ENCODE measurements around the gene ZNF710. TPM values are rescaled to one million over a fixed set of nuclear protein-coding genes. Genes with fewer than 3 reads are reported as not detected.
A peak's percentile ranks its signal among the peaks of the same experiment; 100 is the strongest.

ZNF710 gene
- total RNA-seq, 1 donor from 2014 or later: 23.1 TPM

DNA sequence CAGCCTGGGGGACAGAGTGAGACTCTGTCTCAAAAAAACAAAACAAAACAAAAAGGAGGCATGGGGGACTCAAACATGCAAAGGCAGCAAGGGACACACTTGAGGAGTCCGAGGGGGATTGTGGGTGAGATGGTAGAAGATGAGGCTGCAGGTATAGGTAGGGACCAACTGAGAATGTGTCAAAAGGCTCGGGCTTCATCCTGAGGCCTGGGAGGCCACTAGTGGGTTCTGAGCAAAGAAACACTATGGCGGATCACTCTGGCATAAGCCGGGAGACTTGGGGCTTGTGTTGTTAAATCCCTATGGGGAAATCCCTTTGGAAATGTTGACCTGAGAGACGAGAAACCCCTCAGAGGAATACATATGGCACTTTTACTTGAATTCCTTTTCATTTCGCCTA lies 21.2 kb downstream of the ZNF710 start:
- H3K9me3 ChIP-seq: no peaks in the 10 kb centered on the region
- H3K27me3 ChIP-seq: no peaks in the 10 kb centered on the region
- H3K27ac ChIP-seq: no peak overlapping the region
- no peaks in the 10 kb centered on the region for H3K36me3 ChIP-seq
- peaks cover 21% of the 10 kb centered on the region for H3K4me1 ChIP-seq
- no peak overlapping the region for H3K4me3 ChIP-seq
- TF ChIP-seq, protein P1, sequence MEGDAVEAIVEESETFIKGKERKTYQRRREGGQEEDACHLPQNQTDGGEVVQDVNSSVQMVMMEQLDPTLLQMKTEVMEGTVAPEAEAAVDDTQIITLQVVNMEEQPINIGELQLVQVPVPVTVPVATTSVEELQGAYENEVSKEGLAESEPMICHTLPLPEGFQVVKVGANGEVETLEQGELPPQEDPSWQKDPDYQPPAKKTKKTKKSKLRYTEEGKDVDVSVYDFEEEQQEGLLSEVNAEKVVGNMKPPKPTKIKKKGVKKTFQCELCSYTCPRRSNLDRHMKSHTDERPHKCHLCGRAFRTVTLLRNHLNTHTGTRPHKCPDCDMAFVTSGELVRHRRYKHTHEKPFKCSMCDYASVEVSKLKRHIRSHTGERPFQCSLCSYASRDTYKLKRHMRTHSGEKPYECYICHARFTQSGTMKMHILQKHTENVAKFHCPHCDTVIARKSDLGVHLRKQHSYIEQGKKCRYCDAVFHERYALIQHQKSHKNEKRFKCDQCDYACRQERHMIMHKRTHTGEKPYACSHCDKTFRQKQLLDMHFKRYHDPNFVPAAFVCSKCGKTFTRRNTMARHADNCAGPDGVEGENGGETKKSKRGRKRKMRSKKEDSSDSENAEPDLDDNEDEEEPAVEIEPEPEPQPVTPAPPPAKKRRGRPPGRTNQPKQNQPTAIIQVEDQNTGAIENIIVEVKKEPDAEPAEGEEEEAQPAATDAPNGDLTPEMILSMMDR (IDR thresholded peaks at IDR 0.05): no peak
- no peak for TF ChIP-seq POLR2AphosphoS5 (IDR thresholded peaks at IDR 0.05; ENCODE audit: insufficient read depth in 1 of 2, low read depth in 1 of 2)
- TF ChIP-seq POLR2A (IDR thresholded peaks at IDR 0.05): no peak
- DNase-seq (ENCODE audit: extremely low spot score in 2 of 2): no peak
- intact Hi-C loops (cut with DNase I): no loop called here

DNA sequence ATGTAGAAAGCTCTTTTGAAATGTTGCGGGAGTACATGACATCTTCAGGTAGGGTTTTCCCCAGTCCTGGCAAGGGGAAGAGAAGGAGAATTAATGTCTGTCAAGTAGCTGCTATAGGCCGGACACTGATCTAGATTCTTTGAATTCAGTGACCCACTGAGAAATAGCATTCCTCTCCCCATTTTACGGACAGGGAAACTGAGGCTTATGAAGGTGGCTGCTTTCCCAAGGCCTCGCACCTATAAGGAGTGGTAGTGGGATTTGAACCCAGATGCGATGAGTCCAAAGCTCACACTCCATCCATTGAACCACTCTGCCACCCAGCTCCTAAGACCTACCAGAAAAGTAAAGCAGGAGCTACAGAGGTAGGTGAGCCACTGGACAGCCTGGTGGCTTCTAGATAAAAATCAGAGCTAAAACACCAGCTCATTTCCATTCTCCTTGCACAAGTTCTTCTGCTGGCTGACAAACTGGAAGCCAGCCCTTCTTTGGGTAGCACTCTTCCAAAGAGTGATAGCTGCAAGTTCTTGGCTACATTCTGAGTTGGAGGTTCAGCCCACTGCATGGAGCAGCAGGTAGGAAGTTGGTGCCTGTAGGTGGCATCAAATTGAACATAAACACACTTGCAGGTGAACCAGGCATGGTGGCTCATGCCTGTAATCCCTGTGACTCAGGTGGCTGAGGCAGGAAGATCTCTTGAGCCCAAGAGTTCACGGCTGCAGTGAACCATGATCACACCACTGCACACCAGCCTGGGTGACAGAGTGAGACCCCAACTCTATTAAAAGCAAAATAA lies 22.0 kb downstream of the ZNF710 start:
- peaks cover 21% of the 10 kb centered on the region for H3K4me1 ChIP-seq
- TF ChIP-seq POLR2A (IDR thresholded peaks at IDR 0.05) (no peak), POLR2AphosphoS5 (IDR thresholded peaks at IDR 0.05; ENCODE audit: insufficient read depth in 1 of 2, low read depth in 1 of 2) (peak in 1 of 2 donors; percentile 32)
- H3K27me3 ChIP-seq: no peaks in the 10 kb centered on the region
- intact Hi-C loops (cut with DNase I): no loop called here
- no peak for DNase-seq (ENCODE audit: extremely low spot score in 2 of 2)
- H3K4me3 ChIP-seq: no peak overlapping the region
- H3K36me3 ChIP-seq: no peaks in the 10 kb centered on the region
- H3K27ac ChIP-seq: no peak overlapping the region
- H3K9me3 ChIP-seq: no peaks in the 10 kb centered on the region

DNA sequence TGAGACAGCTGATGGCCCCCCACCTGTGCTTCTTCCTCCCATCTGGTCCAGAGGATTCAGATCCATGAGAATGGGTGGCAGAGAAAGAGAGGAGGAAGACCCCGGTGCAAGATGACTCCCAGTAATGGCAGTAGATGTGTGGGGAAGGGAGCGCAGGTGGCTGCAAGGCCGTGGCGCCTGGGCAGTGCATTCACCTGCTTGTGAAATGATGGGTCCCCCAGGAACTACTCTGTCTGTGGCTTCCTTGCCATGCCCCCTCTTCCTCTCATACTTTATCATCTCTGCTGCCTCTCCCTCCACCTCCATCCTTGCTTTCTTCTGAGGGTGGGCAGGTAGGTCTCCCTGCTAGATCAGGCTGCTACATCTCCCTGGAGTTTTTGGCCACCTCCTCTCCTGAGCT lies 23.3 kb downstream of the ZNF710 start:
- H3K4me1 ChIP-seq: peaks cover 21% of the 10 kb centered on the region
- no peak overlapping the region for H3K27ac ChIP-seq
- intact Hi-C loops (cut with DNase I): no loop called here
- no peak for DNase-seq (ENCODE audit: extremely low spot score in 2 of 2)
- H3K9me3 ChIP-seq: no peaks in the 10 kb centered on the region
- TF ChIP-seq POLR2AphosphoS5 (IDR thresholded peaks at IDR 0.05; ENCODE audit: insufficient read depth in 1 of 2, low read depth in 1 of 2): no peak
- TF ChIP-seq, protein P1 (IDR thresholded peaks at IDR 0.05): no peak
- no peak for TF ChIP-seq POLR2A (IDR thresholded peaks at IDR 0.05)
- no peaks in the 10 kb centered on the region for H3K36me3 ChIP-seq
- H3K27me3 ChIP-seq: no peaks in the 10 kb centered on the region
- H3K4me3 ChIP-seq: no peak overlapping the region

DNA sequence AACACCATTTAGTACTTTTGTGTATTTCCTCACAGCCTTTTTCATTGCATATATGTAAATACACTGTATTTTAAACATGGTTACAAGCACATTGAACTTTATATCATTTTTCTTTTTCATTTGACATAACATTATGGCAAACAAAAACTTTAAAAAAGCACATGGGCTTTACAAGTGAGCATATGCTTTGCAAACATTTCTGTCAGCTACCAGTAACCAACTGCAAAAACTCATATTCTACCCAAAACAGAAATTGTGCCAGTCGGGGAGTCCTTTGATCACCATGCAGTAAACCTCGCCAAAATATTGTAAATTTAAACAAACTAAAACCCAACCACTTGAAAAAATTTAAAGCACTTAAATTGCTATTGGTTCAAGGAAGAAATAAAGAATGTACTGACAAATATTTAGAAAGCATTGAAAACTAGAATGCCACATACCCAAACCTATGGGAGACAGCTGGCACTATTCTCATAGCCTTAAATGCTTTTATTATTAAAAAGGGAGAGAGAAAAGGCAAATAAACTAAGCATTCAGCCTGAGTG lies 24.4 kb downstream of the ZNF710 start:
- no peak overlapping the region for H3K27ac ChIP-seq
- no peaks in the 10 kb centered on the region for H3K27me3 ChIP-seq
- TF ChIP-seq POLR2A (IDR thresholded peaks at IDR 0.05): no peak
- TF ChIP-seq, protein P1 (IDR thresholded peaks at IDR 0.05): no peak
- no peak for TF ChIP-seq POLR2AphosphoS5 (IDR thresholded peaks at IDR 0.05; ENCODE audit: insufficient read depth in 1 of 2, low read depth in 1 of 2)
- no peaks in the 10 kb centered on the region for H3K36me3 ChIP-seq
- peaks cover 10% of the 10 kb centered on the region for H3K4me1 ChIP-seq
- no peak for DNase-seq (ENCODE audit: extremely low spot score in 2 of 2)
- intact Hi-C loops (cut with DNase I): no loop called here
- no peak overlapping the region for H3K4me3 ChIP-seq
- H3K9me3 ChIP-seq: no peaks in the 10 kb centered on the region

DNA sequence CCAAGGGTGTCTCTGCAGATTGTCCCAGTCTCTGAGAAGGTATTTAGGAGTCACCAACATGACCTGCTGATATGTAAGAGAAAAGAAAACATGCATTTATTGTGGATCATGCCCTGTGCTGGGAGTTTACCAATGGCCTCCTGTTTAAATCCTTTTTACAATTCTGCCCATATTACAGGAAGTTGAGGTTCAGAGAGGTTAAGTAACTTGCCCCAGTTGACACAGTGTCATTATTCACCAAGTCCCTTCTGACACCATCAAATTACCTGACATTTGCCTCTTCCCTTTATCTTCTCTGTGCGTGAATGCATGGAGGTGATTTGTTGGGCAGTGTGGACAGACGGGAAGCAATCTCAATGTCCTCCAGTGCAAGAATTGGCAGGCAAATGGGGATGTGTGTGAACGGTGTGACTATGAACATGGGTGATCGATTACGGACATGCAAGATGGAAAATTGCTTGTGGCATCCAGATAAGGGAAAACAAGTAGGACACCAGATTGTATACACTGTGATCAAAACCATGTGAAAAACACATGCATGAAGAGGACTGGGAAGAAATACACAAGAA lies 27.3 kb downstream of the ZNF710 start:
- no peak overlapping the region for H3K4me3 ChIP-seq

More for the DNA sequence above, 27.3 kb downstream of the ZNF710 start:
- DNase-seq (ENCODE audit: extremely low spot score in 2 of 2): no peak
- H3K36me3 ChIP-seq: no peaks in the 10 kb centered on the region
- H3K9me3 ChIP-seq: no peaks in the 10 kb centered on the region
- peaks cover 20% of the 10 kb centered on the region for H3K4me1 ChIP-seq
- TF ChIP-seq, protein P1 (IDR thresholded peaks at IDR 0.05): no peak
- TF ChIP-seq POLR2A (IDR thresholded peaks at IDR 0.05): no peak
- no peak for TF ChIP-seq POLR2AphosphoS5 (IDR thresholded peaks at IDR 0.05; ENCODE audit: insufficient read depth in 1 of 2, low read depth in 1 of 2)
- intact Hi-C loops (cut with DNase I): no loop called here
- H3K27me3 ChIP-seq: no peaks in the 10 kb centered on the region
- no peak overlapping the region for H3K27ac ChIP-seq
